HepG2 (cell line): ENCODE measurements around the gene MFAP3L.

Experiments used
- REPIN1 ChIP-seq: sonication (generic); formaldehyde crosslinking; IDR thresholded peaks from 2 replicates; pipeline ENCODE4 v1.8.0; 2022; ENCODE audit warnings: missing genetic modification reagents, low read depth, mild to moderate bottlenecking, borderline replicate concordance
- TBL1XR1 ChIP-seq: fragments of 150-350 bp; IDR thresholded peaks from 2 replicates; pipeline ENCODE4 v1.6.1; 2014; ENCODE audit warnings: borderline replicate concordance, low read length; ENCODE audit not compliant: partially characterized antibody
- ZNF136 ChIP-seq: sonication (generic); formaldehyde crosslinking; IDR thresholded peaks from 2 replicates; pipeline ENCODE4 v1.8.1; 2022; ENCODE audit warnings: low read depth, mild to moderate bottlenecking, moderate library complexity, missing genetic modification reagents

DNA sequence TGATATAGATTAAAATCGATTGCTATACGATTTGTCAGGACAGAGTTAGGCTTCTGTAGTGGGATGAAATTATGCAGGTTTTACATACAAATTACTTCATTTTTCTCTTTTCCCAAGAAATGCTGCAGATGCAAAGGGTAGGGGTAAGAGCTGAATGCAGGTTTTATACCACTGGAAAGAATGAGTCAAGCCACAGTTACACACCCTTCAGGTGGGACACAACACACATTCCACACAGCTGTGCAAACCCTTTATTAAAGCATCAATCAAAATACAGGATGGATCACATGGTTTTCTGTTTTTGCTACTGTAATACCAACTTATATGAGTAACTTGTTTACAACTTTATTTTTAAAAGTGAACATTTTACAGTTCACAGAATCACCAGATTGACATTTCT lies 39.8 kb downstream of the MFAP3L start:
- TF ChIP-seq TBL1XR1: no peak
- TF ChIP-seq ZNF136 (CRISPR knock-in tag): no peak
- TF ChIP-seq REPIN1 (CRISPR knock-in tag): no peak
